NCI-H2171 treated with DMSO at 0.1 percent for 48 hours (cell line): ENCODE results near the gene CHD3.

Experiments
- DNase-seq: peaks from one replicate; lab custom pipeline; 2025; lab: John Stamatoyannopoulos, UW

The CHD3 gene

GRCh38 chr17:7864995-7865650 is 23.5 kb upstream of the CHD3 start:
- no peak for DNase-seq

GRCh38 chr17:7867881-7868329 is 20.7 kb upstream of the CHD3 start:
- DNase-seq: no peak

GRCh38 chr17:7873051-7873450 is 15.5 kb upstream of the CHD3 start:
- DNase-seq: no peak

GRCh38 chr17:7875804-7876370 is 12.7 kb upstream of the CHD3 start:
- no peak for DNase-seq

- no peak for DNase-seq
Observed at GRCh38 chr17:7878234-7878633, 10.4 kb upstream of the CHD3 start.

- peak; percentile 48 for DNase-seq
Observed at GRCh38 chr17:7880076-7880868, 8.3 kb upstream of the CHD3 start.

- peak; percentile 98 for DNase-seq
Observed at GRCh38 chr17:7881276-7882054, 7.1 kb upstream of the CHD3 start.

GRCh38 chr17:7882068-7882467 is 6.5 kb upstream of the CHD3 start:
- DNase-seq: peak; percentile 92

- DNase-seq: peak; percentile 71
Observed at GRCh38 chr17:7882629-7883028, 6.0 kb upstream of the CHD3 start.

GRCh38 chr17:7883781-7884386 is 4.7 kb upstream of the CHD3 start:
- DNase-seq: peak; percentile 74

- DNase-seq: no peak
Observed at GRCh38 chr17:7884581-7885366, 3.8 kb upstream of the CHD3 start.

GRCh38 chr17:7885367-7886226 is 3.0 kb upstream of the CHD3 start:
- peak; percentile 52 for DNase-seq

GRCh38 chr17:7886227-7887037 is 2.2 kb upstream of the CHD3 start:
- peak; percentile 67 for DNase-seq

GRCh38 chr17:7887038-7887481 is 1.5 kb upstream of the CHD3 start:
- no peak for DNase-seq

- peak; percentile 100 for DNase-seq
Observed at GRCh38 chr17:7887482-7888183, 956 bp upstream of the CHD3 start.

GRCh38 chr17:7889166-7889955 is 772 bp downstream of the CHD3 start:
- DNase-seq: peak; percentile 92

- no peak for DNase-seq
Observed at GRCh38 chr17:7893187-7893880, 4.7 kb downstream of the CHD3 start.
